Breast epithelium (tissue), 3 donors: ENCODE results near the gene STEAP2.

Experiments
- POLR2AphosphoS5 ChIP-seq, 3 donors: sonication (generic); formaldehyde crosslinking; IDR thresholded peaks; one replicate each; pipeline ENCODE4 v1.6.1; 2017; ENCODE audit warnings: antibody characterized with exemption in 3 of 3
- TF ChIP-seq, protein P1 (sequence below), 3 donors: fragments of 450-650 bp; IDR thresholded peaks; one replicate each; pipeline ENCODE4 v1.5.1; 2016 to 2017; ENCODE audit warnings: antibody characterized with exemption in 3 of 3, mild to moderate bottlenecking in 3 of 3, moderate library complexity in 3 of 3

- TF ChIP-seq, protein P1, sequence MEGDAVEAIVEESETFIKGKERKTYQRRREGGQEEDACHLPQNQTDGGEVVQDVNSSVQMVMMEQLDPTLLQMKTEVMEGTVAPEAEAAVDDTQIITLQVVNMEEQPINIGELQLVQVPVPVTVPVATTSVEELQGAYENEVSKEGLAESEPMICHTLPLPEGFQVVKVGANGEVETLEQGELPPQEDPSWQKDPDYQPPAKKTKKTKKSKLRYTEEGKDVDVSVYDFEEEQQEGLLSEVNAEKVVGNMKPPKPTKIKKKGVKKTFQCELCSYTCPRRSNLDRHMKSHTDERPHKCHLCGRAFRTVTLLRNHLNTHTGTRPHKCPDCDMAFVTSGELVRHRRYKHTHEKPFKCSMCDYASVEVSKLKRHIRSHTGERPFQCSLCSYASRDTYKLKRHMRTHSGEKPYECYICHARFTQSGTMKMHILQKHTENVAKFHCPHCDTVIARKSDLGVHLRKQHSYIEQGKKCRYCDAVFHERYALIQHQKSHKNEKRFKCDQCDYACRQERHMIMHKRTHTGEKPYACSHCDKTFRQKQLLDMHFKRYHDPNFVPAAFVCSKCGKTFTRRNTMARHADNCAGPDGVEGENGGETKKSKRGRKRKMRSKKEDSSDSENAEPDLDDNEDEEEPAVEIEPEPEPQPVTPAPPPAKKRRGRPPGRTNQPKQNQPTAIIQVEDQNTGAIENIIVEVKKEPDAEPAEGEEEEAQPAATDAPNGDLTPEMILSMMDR (IDR thresholded peaks at IDR 0.05) = no peak
- TF ChIP-seq POLR2AphosphoS5 (IDR thresholded peaks at IDR 0.05) = no peak
These were observed 35.9 kb upstream of the STEAP2 start for GRCh38 chr7:90175667-90176066.
